Middle frontal gyrus (tissue), 1 donor: ENCODE results near the gene NUDT3.
"Not testable (repeated sequence)": the region's sequence is repeated elsewhere in the genome, so short reads cannot be mapped to it uniquely, and the experiment has no call there.

Source experiments
- DNase-seq: peaks from one replicate; pipeline ENCODE4 v3.0.0-alpha.2; 2015; ENCODE audit warnings: low spot score; ENCODE audit errors: extremely low spot score

NUDT3 gene

DNA sequence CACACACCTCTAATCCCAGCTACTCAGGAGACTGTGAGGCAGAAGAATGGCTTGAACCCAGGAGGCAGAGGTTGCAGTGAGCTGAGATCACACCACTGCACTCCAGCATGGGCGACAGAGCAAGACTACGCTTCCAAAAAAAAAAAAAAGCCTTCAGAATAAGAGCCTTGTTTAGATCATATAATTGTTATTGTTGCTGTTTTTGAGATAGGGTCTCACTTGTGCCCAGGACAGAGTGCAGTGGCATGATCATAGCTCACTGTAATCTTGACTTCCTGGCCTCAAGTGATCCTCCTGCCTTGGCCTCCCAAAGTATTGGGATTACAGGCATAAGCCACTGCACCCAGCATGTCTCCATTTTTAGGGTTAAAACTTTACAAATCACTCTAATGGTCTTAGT lies 68.2 kb downstream of the NUDT3 start:
- DNase-seq, result not testable (repeated sequence)

- DNase-seq, result no peak
Measured at GRCh38 chr6:34323300-34323699, 69.2 kb downstream of the NUDT3 start.

GRCh38 chr6:34322732-34323131 lies 69.7 kb downstream of the NUDT3 start:
- DNase-seq, result no peak

DNA sequence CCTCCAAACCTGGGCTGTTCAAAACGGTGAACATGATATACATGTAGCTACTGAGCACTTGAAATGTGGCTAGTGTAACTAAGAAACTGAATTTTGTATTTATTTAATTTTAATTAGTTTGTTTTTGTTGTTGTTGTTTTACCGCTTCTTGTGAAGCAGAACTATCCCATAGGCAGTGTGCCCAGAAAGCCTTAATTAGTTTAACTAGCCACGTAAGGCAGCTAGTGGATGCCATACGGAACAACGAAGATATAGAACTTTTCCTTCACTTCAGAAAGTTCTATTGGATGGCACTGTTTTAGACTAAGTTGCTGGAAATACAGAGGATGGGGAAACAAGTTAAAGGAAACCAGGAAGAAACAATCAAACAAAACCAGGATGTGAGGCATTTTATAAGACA lies 70.6 kb downstream of the NUDT3 start:
- DNase-seq, result no peak

GRCh38 chr6:34319471-34319885 lies 73.0 kb downstream of the NUDT3 start:
- DNase-seq, result no peak

- DNase-seq, result no peak
Measured at GRCh38 chr6:34318499-34319470, 73.7 kb downstream of the NUDT3 start.

DNA sequence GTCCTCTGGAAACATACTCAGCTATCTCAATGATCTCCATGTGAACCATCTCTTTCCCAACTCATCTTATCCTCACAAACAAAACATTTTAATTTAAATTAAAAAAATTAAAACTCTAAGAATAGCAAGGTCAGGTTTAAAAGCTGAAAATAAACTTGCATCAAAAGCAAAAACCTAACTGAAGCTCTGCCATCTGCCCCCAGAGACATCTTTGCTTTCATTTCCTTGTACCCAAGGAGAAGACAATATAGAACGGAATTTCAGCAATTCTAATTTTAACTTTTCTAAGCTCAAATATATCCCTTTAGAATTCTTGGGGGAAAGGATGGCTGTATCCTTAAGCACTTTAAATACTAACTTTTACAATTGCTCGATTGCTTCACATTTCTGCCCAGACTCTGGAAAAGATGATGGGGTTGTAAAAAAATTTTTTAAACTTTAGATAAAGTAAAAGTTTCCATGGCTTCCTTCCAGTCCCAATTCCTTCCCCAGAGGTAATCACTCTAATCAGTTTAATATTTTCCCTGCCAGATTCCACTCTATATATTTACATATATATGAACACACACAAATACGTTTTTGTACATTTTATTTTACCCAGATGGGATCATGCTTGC lies 74.5 kb downstream of the NUDT3 start:
- no peak for DNase-seq

DNA sequence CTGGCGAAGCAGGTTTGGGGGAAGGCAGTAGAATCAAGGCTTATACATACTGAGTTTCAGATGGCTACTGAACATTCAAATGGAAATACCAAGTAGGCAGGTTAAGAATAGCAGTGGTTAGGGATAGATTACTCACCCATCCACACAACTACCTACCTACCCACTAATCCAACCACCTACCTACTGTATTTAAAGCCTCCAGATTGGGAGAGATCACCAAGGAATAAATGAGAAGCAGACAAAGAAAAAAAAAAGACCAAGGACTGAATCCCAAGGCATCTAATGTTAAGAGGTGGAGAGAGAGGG lies 75.3 kb downstream of the NUDT3 start:
- no peak for DNase-seq

GRCh38 chr6:34316431-34317171 lies 75.9 kb downstream of the NUDT3 start:
- no peak for DNase-seq

DNA sequence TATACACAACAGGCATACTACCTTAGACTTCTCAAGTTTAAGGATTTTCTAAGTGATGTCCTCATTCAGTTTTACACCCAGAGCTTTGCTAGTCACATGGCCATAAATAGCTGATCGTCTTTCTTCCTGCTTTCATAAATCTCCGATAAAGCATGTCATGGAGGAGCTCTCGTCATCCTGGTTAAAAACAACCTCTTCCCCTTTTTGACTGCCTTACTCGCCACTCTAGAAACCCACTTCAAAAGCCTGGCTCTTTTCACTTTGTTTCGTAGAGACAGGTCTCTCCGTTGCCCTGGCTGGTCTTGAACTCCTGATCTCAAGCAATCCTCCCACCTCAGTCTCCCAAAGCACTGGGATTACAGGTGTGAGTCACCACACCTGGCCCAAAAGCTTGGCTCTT lies 76.7 kb downstream of the NUDT3 start:
- no peak for DNase-seq

GRCh38 chr6:34315256-34315655 lies 77.2 kb downstream of the NUDT3 start:
- DNase-seq, result no peak

GRCh38 chr6:34312259-34312658 lies 80.2 kb downstream of the NUDT3 start:
- DNase-seq, result no peak

DNA sequence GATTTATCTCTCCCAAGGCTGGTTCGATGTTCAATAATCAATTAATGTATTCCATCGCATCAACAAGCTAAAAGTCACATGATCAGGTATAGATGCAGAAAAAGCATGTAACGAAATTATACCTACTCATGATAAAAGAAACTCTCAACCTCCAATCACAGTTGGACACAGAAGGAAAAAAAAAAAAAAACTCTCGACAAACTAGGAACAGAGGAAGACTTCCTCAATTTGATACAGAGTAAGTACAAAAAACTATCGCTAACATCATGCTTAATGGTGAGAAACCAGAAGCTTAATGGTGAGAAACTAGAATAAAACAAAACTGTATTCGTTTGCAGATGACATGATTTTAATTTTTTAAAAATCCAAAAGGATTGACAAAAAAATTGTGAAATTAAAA lies 81.7 kb downstream of the NUDT3 start:
- no peak for DNase-seq

- no peak for DNase-seq
Measured at GRCh38 chr6:34308483-34308882, 84.0 kb downstream of the NUDT3 start.

GRCh38 chr6:34305982-34306708 lies 86.3 kb downstream of the NUDT3 start:
- no peak for DNase-seq

DNA sequence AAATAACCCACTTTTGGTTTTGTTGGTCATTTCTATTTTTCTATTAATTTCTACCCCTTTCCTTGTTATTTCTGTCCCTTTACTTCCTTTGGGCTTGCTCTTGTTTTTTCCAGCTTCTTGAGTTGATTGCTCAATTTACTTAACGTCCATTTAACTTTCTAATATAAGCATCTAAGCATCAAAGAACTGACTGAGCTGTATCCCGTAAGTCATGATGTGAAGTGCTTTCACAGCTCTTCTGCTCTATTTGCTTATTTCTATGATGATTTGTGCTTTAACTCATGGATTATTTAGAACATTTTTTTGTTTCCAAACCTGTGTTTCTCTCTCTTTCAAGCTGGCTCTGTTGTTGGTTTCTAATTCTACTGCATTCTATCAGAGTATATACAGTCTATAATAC lies 87.0 kb downstream of the NUDT3 start:
- DNase-seq, result no peak

DNA sequence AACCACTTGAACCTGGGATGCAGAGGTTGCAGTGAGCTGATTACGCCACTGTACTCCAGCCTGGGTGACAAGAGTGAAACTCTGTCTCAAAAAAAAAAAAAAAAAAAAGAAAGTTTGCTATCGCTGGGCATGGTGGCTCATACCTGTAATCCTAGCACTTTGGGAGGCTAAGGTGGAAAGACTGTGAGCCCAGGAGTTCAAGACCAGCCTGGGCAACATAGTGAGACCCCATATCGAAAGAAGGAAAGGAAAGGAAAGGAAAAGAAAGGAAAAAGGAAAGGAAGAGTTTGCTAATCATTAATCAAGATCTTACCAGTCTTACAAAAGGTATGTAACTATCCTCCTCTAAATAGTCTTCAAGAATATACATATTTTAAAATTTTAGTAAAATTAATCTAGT lies 88.3 kb downstream of the NUDT3 start:
- no peak for DNase-seq

GRCh38 chr6:34302929-34303328 lies 89.5 kb downstream of the NUDT3 start:
- no peak for DNase-seq

DNA sequence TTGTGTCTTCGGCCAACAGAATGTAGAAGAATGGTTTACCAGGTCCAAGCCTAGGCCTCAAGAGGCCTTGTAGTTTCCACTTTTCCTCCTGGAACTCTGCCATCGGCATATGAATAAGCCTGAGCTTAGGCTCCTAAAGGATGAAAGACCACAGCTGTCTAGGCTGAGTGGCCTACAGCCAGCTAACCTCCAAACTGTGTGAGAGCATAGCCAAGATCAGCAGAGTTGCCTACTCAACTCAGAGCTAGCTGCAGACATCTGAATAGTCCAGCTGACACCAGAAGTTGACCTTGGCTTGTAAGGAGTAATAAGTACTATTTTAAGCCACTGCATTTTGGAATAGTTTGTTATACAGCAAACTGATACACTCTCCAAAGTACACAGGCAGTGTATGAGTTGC lies 91.1 kb downstream of the NUDT3 start:
- DNase-seq, result no peak

- no peak for DNase-seq
Measured at GRCh38 chr6:34300332-34300751, 92.1 kb downstream of the NUDT3 start.

- no peak for DNase-seq
Measured at GRCh38 chr6:34298941-34299340, 93.5 kb downstream of the NUDT3 start.

- DNase-seq, result no peak
Measured at GRCh38 chr6:34295721-34296120, 96.7 kb downstream of the NUDT3 start.
